ENCODE measurements around the gene KIR3DL2.
"Not testable (repeated sequence)": the region's sequence is repeated elsewhere in the genome, so short reads cannot be mapped to it uniquely, and the experiment has no call there.

KIR3DL2 gene

GRCh38 chr19:54850061-54850640 lies at the start of gene KIR3DL2:
Gene KIR3DL2, plus strand, starts transcription at chr19:54850443. Its CDS starts 33 bp downstream, at chr19:54850476.
- not testable (repeated sequence) for DNase-seq

GRCh38 chr19:54803410-54803809 lies 46.8 kb upstream of the KIR3DL2 start, which contains the start of gene KIR2DL4:
Gene KIR2DL4, plus strand, starts transcription at chr19:54803610. Its CDS starts 42 bp downstream, at chr19:54803652.
- DNase-seq, result no peak

- DNase-seq, result no peak
These were observed 46.1 kb upstream of the KIR3DL2 start for GRCh38 chr19:54804101-54804500.

GRCh38 chr19:54804571-54804970 lies 45.7 kb upstream of the KIR3DL2 start:
- no peak for DNase-seq

GRCh38 chr19:54805665-54806515 lies 44.4 kb upstream of the KIR3DL2 start:
- no peak for DNase-seq

GRCh38 chr19:54806516-54806838 lies 43.8 kb upstream of the KIR3DL2 start:
- no peak for DNase-seq

- not testable (repeated sequence) for DNase-seq
These were observed 35.7 kb upstream of the KIR3DL2 start for GRCh38 chr19:54814571-54814970.

- not testable (repeated sequence) for DNase-seq
These were observed 34.0 kb upstream of the KIR3DL2 start, which contains the start of gene KIR3DL1 for GRCh38 chr19:54816251-54816650. Gene KIR3DL1, plus strand, starts transcription at chr19:54816468.

- DNase-seq, result no peak
These were observed 32.3 kb upstream of the KIR3DL2 start for GRCh38 chr19:54817670-54818536.

- DNase-seq, result not testable (repeated sequence)
These were observed 25.8 kb upstream of the KIR3DL2 start for GRCh38 chr19:54824416-54824815.

- not testable (repeated sequence) for DNase-seq
These were observed 24.9 kb upstream of the KIR3DL2 start for GRCh38 chr19:54825326-54825725.

GRCh38 chr19:54828064-54828463 lies 22.2 kb upstream of the KIR3DL2 start:
- DNase-seq, result not testable (repeated sequence)

- not testable (repeated sequence) for DNase-seq
These were observed 17.7 kb upstream of the KIR3DL2 start, which contains the start of gene KIR2DS4 for GRCh38 chr19:54832496-54832895. Gene KIR2DS4, plus strand, starts transcription at chr19:54832676.

- not testable (repeated sequence) for DNase-seq
These were observed 15.1 kb upstream of the KIR3DL2 start for GRCh38 chr19:54835126-54835525.

- DNase-seq, result not testable (repeated sequence)
These were observed 12.7 kb upstream of the KIR3DL2 start for GRCh38 chr19:54837522-54837921.

GRCh38 chr19:54843171-54843570 lies 7.1 kb upstream of the KIR3DL2 start:
- DNase-seq, result not testable (repeated sequence)

GRCh38 chr19:54850930-54851329 lies 687 bp downstream of the KIR3DL2 start:
- no peak for DNase-seq

- DNase-seq, result no peak
These were observed 1.1 kb downstream of the KIR3DL2 start for GRCh38 chr19:54851353-54851752.

- DNase-seq, result not testable (repeated sequence)
These were observed 5.0 kb downstream of the KIR3DL2 start for GRCh38 chr19:54855241-54855640.

- DNase-seq, result not testable (repeated sequence)
These were observed 8.2 kb downstream of the KIR3DL2 start for GRCh38 chr19:54858476-54858875.

- DNase-seq, result not testable (repeated sequence)
These were observed 9.2 kb downstream of the KIR3DL2 start for GRCh38 chr19:54859421-54859820.

GRCh38 chr19:54863459-54863858 lies 13.2 kb downstream of the KIR3DL2 start:
- DNase-seq, result not testable (repeated sequence)

GRCh38 chr19:54871696-54872095 lies 21.5 kb downstream of the KIR3DL2 start:
- no peak for DNase-seq
